Keratinocyte (primary cell): ENCODE results near the gene PRRC2C.

ENCODE experiments used
- CTCF ChIP-seq, 3 experiments: IDR thresholded peaks in 1 of 3; conservative IDR thresholded peaks in 1 of 3; optimal IDR thresholded peaks in 1 of 3; 2 replicates in 2 of 3; 3 replicates in 1 of 3; pipeline versions ENCODE3 to v1.5.1; 2011; ENCODE audit warnings: low read length in 3 of 3, mild to moderate bottlenecking in 3 of 3, moderate library complexity in 2 of 3, control low read depth in 1 of 3, inconsistent platforms in 1 of 3; ENCODE audit not compliant: insufficient read depth in 2 of 3; ENCODE audit errors: extremely low read depth in 1 of 3
- EZH2 ChIP-seq: IDR thresholded peaks from one replicate; pipeline ENCODE4 v1.6.1; 2012; ENCODE audit warnings: inconsistent platforms, mild to moderate bottlenecking, low read length, moderate library complexity

- TF ChIP-seq CTCF (optimal IDR thresholded peaks at IDR 0.05 in 1 of 3, IDR thresholded peaks at IDR 0.05 in 1 of 3, conservative IDR thresholded peaks at IDR 0.05 in 1 of 3; ENCODE audit: extremely low read depth in 1 of 3, insufficient read depth in 2 of 3, low read length in 3 of 3) (no peak), EZH2 (no peak)
Measured at GRCh38 chr1:171582589-171582988, 97.3 kb downstream of the PRRC2C start.
